Measurements from ENCODE around the gene SATB2.

The SATB2 gene

GRCh38 chr2:199440118-199440517 lies 17.6 kb downstream of the SATB2 start:
- no peak for ATAC-seq
- TF ChIP-seq, protein P1, sequence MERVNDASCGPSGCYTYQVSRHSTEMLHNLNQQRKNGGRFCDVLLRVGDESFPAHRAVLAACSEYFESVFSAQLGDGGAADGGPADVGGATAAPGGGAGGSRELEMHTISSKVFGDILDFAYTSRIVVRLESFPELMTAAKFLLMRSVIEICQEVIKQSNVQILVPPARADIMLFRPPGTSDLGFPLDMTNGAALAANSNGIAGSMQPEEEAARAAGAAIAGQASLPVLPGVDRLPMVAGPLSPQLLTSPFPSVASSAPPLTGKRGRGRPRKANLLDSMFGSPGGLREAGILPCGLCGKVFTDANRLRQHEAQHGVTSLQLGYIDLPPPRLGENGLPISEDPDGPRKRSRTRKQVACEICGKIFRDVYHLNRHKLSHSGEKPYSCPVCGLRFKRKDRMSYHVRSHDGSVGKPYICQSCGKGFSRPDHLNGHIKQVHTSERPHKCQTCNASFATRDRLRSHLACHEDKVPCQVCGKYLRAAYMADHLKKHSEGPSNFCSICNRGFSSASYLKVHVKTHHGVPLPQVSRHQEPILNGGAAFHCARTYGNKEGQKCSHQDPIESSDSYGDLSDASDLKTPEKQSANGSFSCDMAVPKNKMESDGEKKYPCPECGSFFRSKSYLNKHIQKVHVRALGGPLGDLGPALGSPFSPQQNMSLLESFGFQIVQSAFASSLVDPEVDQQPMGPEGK (CRISPR knock-in tag; IDR thresholded peaks at IDR 0.05; ENCODE audit: borderline replicate concordance) = no peak
- TF ChIP-seq BACH2 (CRISPR knock-in tag; IDR thresholded peaks at IDR 0.05; ENCODE audit: borderline replicate concordance) = no peak
- no peak for TF ChIP-seq ZC3H10 (CRISPR knock-in tag; IDR thresholded peaks at IDR 0.05)
- no peak for TF ChIP-seq ISL1 (CRISPR knock-in tag; IDR thresholded peaks at IDR 0.05)
- no peak for TF ChIP-seq RARB (CRISPR knock-in tag; IDR thresholded peaks at IDR 0.05)

DNA sequence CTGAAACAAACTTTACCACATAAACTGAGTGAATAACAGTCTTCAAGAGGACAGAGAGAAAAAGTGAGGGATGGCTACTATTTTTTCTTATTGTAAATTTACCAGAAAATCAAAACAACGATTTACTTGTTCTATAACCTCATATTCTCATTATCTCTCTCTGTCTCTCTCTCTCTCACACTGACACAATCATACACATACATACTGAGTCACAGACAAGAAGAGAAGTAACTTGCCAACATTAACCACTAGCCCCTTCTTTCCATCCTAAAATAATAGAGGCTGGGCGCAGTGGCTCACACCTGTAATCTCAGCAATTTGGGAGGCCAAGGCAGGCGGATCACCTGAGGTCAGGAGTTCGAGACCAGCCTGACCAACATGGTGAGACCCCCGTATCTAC lies 18.2 kb downstream of the SATB2 start:
- no peak for TF ChIP-seq OSR1 (CRISPR knock-in tag; IDR thresholded peaks at IDR 0.05)
- TF ChIP-seq, protein P1 (CRISPR knock-in tag; IDR thresholded peaks at IDR 0.05; ENCODE audit: borderline replicate concordance) = no peak
- no peak for TF ChIP-seq ZFP30 (CRISPR knock-in tag; IDR thresholded peaks at IDR 0.05)
- TF ChIP-seq ZFP3 (CRISPR knock-in tag; IDR thresholded peaks at IDR 0.05) = no peak
- no peak for TF ChIP-seq TSHZ2 (CRISPR knock-in tag; IDR thresholded peaks at IDR 0.05)
- TF ChIP-seq ESRRG (CRISPR knock-in tag; IDR thresholded peaks at IDR 0.05) = no peak
- TF ChIP-seq PPARA (CRISPR knock-in tag; IDR thresholded peaks at IDR 0.05; ENCODE audit: borderline replicate concordance) = no peak
- no peak for ATAC-seq

GRCh38 chr2:199439066-199439465 lies 18.7 kb downstream of the SATB2 start:
- ATAC-seq = no peak
- TF ChIP-seq CSDC2 (CRISPR knock-in tag; IDR thresholded peaks at IDR 0.05) = no peak

DNA sequence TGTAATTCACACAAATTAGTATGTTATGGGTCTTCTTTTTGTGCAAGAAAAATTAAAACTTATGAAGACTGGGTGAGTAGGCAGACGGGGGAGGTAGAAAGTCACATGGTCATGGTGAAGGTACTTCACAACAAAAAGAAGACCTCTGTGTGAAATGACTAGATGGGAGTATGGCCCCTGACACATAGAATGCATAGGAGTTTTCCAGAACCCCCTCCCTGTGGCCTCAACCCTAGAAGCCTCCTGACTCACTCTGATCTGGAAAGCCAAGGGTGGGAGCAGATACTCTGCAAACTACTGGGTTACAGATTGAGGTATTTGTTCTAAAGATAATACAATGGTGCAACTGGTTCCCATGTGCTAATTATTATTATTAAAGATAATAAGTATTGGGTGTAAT lies 23.2 kb downstream of the SATB2 start:
- ATAC-seq = no peak
- TF ChIP-seq RARB (CRISPR knock-in tag; IDR thresholded peaks at IDR 0.05) (no peak), PPARA (CRISPR knock-in tag; IDR thresholded peaks at IDR 0.05; ENCODE audit: borderline replicate concordance) (no peak), CREB5 (CRISPR knock-in tag; IDR thresholded peaks at IDR 0.05; ENCODE audit: low read depth) (no peak), GLIS3 (CRISPR knock-in tag; IDR thresholded peaks at IDR 0.05) (no peak), TCF4 (CRISPR knock-in tag; IDR thresholded peaks at IDR 0.05; ENCODE audit: borderline replicate concordance) (no peak), TSHZ2 (CRISPR knock-in tag; IDR thresholded peaks at IDR 0.05) (no peak), ESRRG (CRISPR knock-in tag; IDR thresholded peaks at IDR 0.05) (no peak), ARNTL (CRISPR knock-in tag; IDR thresholded peaks at IDR 0.05; ENCODE audit: borderline replicate concordance, low read depth) (no peak), ISL1 (CRISPR knock-in tag; IDR thresholded peaks at IDR 0.05) (no peak), ZFP30 (CRISPR knock-in tag; IDR thresholded peaks at IDR 0.05) (no peak), ZC3H10 (CRISPR knock-in tag; IDR thresholded peaks at IDR 0.05) (no peak), SNAI2 (CRISPR knock-in tag; IDR thresholded peaks at IDR 0.05) (no peak), ZNF70 (CRISPR knock-in tag; IDR thresholded peaks at IDR 0.05) (no peak), CSDC2 (CRISPR knock-in tag; IDR thresholded peaks at IDR 0.05) (no peak)
- TF ChIP-seq, protein P2, sequence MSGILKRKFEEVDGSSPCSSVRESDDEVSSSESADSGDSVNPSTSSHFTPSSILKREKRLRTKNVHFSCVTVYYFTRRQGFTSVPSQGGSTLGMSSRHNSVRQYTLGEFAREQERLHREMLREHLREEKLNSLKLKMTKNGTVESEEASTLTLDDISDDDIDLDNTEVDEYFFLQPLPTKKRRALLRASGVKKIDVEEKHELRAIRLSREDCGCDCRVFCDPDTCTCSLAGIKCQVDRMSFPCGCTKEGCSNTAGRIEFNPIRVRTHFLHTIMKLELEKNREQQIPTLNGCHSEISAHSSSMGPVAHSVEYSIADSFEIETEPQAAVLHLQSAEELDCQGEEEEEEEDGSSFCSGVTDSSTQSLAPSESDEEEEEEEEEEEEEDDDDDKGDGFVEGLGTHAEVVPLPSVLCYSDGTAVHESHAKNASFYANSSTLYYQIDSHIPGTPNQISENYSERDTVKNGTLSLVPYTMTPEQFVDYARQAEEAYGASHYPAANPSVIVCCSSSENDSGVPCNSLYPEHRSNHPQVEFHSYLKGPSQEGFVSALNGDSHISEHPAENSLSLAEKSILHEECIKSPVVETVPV (CRISPR knock-in tag; IDR thresholded peaks at IDR 0.05) = no peak
- TF ChIP-seq, protein P1 (CRISPR knock-in tag; IDR thresholded peaks at IDR 0.05; ENCODE audit: borderline replicate concordance) = no peak
- TF ChIP-seq, protein P3, sequence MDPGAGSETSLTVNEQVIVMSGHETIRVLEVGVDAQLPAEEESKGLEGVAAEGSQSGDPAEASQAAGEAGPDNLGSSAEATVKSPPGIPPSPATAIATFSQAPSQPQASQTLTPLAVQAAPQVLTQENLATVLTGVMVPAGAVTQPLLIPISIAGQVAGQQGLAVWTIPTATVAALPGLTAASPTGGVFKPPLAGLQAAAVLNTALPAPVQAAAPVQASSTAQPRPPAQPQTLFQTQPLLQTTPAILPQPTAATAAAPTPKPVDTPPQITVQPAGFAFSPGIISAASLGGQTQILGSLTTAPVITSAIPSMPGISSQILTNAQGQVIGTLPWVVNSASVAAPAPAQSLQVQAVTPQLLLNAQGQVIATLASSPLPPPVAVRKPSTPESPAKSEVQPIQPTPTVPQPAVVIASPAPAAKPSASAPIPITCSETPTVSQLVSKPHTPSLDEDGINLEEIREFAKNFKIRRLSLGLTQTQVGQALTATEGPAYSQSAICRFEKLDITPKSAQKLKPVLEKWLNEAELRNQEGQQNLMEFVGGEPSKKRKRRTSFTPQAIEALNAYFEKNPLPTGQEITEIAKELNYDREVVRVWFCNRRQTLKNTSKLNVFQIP (CRISPR knock-in tag; IDR thresholded peaks at IDR 0.05; ENCODE audit: borderline replicate concordance, low read depth) = no peak

Measured in SK-N-SH treated with all-trans-retinoic acid at 6 μM for 48 hours (cell line).